Ovary (tissue), 9 donors: Measurements from ENCODE around the gene FLCN. TPM values are rescaled to one million over a fixed set of nuclear protein-coding genes. Genes with fewer than 3 reads are reported as not detected.

Experiments
- DNase-seq, 5 donors: peaks; one replicate each; pipeline ENCODE4 v3.0.0-alpha.2; 2019 to 2020
- H3K27ac ChIP-seq, 2 donors: fragments of 200-600 bp; one replicate each; pipeline versions ENCODE4 v1.5.1 to v1.8.0; 2019 to 2022
- H3K27me3 ChIP-seq: fragments of 200-600 bp; one replicate; pipeline ENCODE4 v1.8.0; 2022
- H3K36me3 ChIP-seq: fragments of 200-600 bp; sonication (generic); one replicate; pipeline ENCODE4 v1.5.1; 2019
- H3K4me1 ChIP-seq: one replicate; pipeline ENCODE4 v1.8.1; 2013; ENCODE audit warnings: mild to moderate bottlenecking, moderate library complexity; ENCODE audit not compliant: insufficient read depth
- H3K4me3 ChIP-seq: fragments of 200-600 bp; sonication (generic); one replicate; pipeline ENCODE4 v1.5.1; 2017
- H3K9me3 ChIP-seq, 2 donors: fragments of 200-600 bp in 1 of 2; sonication (generic) in 1 of 2; one replicate each; pipeline versions ENCODE4 v1.5.1 to v1.8.1; 2013 to 2019; ENCODE audit warnings: mild to moderate bottlenecking in 1 of 2, moderate library complexity in 1 of 2
- CTCF ChIP-seq, 3 donors: fragments of 450-650 bp in 2 of 3; fragments of 200-600 bp in 1 of 3; IDR thresholded peaks; one replicate each; pipeline versions ENCODE4 v1.5.1 to v1.8.0; 2016 to 2022; ENCODE audit warnings: antibody characterized with exemption in 3 of 3, mild to moderate bottlenecking in 1 of 3
- EP300 ChIP-seq: sonication (generic); formaldehyde crosslinking; IDR thresholded peaks from one replicate; pipeline ENCODE4 v1.6.1; 2017; ENCODE audit warnings: antibody characterized with exemption
- POLR2A ChIP-seq: fragments of 450-650 bp; IDR thresholded peaks from one replicate; pipeline ENCODE4 v1.6.1; 2017; ENCODE audit warnings: antibody characterized with exemption, mild to moderate bottlenecking, moderate library complexity
- WGBS, 3 donors: extraction: QIAGEN DNeasy Blood & Tissue Kit in 1 of 3; methylation state at CpG; one replicate each; pipeline versions ENCODE4 v1.1.5 to v1.1.7; 2013 to 2017; 5-methylcytosine and 5-hydroxymethylcytosine counted together
- intact Hi-C, 4 donors: fragments of 100-400 bp; cut with DNase I; formaldehyde crosslinking; loops; one replicate each; pipeline versions ENCODE4 v1.11.0 to v1.15.1; 2022 to 2023
- polyA plus RNA-seq, 2 donors: library from polyadenylated mRNA; stranded (reverse); fragments of 200-250 nt in 1 of 2; fragments of 350-450 nt in 1 of 2; fragmentation: Illumina TruSeq in 1 of 2; extraction: RNeasy Lipid Tissue Mini Kit (QIAGEN cat#74804) in 1 of 2; gene quantifications; one replicate each; pipeline ENCODE4 v1.2.3, GENCODE V29; 2013 to 2014
- total RNA-seq, 7 donors: library from RNA; depleted of rRNA in 2 of 7; stranded (reverse); fragments of >200 nt in 2 of 7; fragmentation: NEBNext Ultra II Directional in 3 of 7; extraction: Animal tissue kit (Norgen Biotek cat#: 25700) in 3 of 7; gene quantifications; one replicate each; pipeline versions ENCODE4 v1.1.0 to v1.2.4, GENCODE V29; 2016 to 2023
- donor health status: DM: no; HTN: no; CAD: no; lungs with moderate emphysema.
- donor health status: DM: no; HTN: no; CAD: no.
- donor health status: Bipolar disorder and iron deficiency.
- donor health status: DM: yes; HTN: yes; CAD: no.
- donor health status: DM: no; HTN: no; CAD: no.
- donor health status: DM: yes; HTN: yes; CAD: no.

FLCN gene
- total and polyA plus RNA-seq, 9 donors: 16.4 to 55.7 (median 42.7) TPM

- H3K4me1 ChIP-seq: peaks cover 2% of the 10 kb centered on the region
- H3K36me3 ChIP-seq: no peaks in the 10 kb centered on the region
- TF ChIP-seq POLR2A (no peak), CTCF (IDR thresholded peaks at IDR 0.05) (no peak), EP300 (no peak)
- no peak for DNase-seq
- WGBS, 3 donors: 69 to 86% (median 70%) methylated on average over 11 of the region's 11 CpGs
- intact Hi-C loops: loop anchor here in 2 of 4 donors (10.0 kb wide), 2 partner anchors 87 to 227 kb away; no protein-coding TSS in a partner anchor
- no peaks in the 10 kb centered on the region for H3K9me3 ChIP-seq
- no peak overlapping the region for H3K27ac ChIP-seq
- no peak overlapping the region for H3K4me3 ChIP-seq
- H3K27me3 ChIP-seq: no peaks in the 10 kb centered on the region
Measured at GRCh38 chr17:17232303-17232621, 4.7 kb downstream of the FLCN start.

GRCh38 chr17:17231621-17232302 is 5.2 kb downstream of the FLCN start:
- Histone ChIP-seq H3K36me3 (no peaks in the 10 kb centered on the region), H3K27ac (no peak overlapping the region), H3K4me1 (peaks cover 2% of the 10 kb centered on the region), H3K9me3 (no peaks in the 10 kb centered on the region), H3K27me3 (no peaks in the 10 kb centered on the region), H3K4me3 (no peak overlapping the region)
- intact Hi-C loops: loop anchor here in 2 of 4 donors (10.0 kb wide), 2 partner anchors 87 to 227 kb away; no protein-coding TSS in a partner anchor
- DNase-seq: no peak
- WGBS, 3 donors: 77 to 82% (median 81%) methylated on average over 16 of the region's 16 CpGs
- TF ChIP-seq CTCF (IDR thresholded peaks at IDR 0.05) (no peak), POLR2A (no peak), EP300 (no peak)

- TF ChIP-seq CTCF (IDR thresholded peaks at IDR 0.05) (no peak), EP300 (no peak), POLR2A (no peak)
- Histone ChIP-seq H3K9me3 (no peaks in the 10 kb centered on the region), H3K36me3 (no peaks in the 10 kb centered on the region), H3K4me1 (peaks cover 2% of the 10 kb centered on the region), H3K27ac (no peak overlapping the region), H3K4me3 (no peak overlapping the region), H3K27me3 (no peaks in the 10 kb centered on the region)
- 86 to 89% (median 87%) methylated on average over 26 of the region's 26 CpGs for WGBS, 3 donors
- no peak for DNase-seq
- intact Hi-C loops: loop anchor here in 2 of 4 donors (10.0 kb wide), 2 partner anchors 85 to 225 kb away; no protein-coding TSS in a partner anchor
Measured at GRCh38 chr17:17229416-17230384, 7.3 kb downstream of the FLCN start.

- WGBS, 3 donors: 89 to 93% (median 90%) methylated on average over 17 of the region's 17 CpGs
- Histone ChIP-seq H3K27me3 (no peaks in the 10 kb centered on the region), H3K4me1 (no peaks in the 10 kb centered on the region), H3K27ac (no peak overlapping the region), H3K4me3 (no peak overlapping the region), H3K9me3 (no peaks in the 10 kb centered on the region), H3K36me3 (no peaks in the 10 kb centered on the region)
- intact Hi-C loops: no loop called here
- TF ChIP-seq EP300 (no peak), POLR2A (no peak)
- DNase-seq: no peak
Measured at GRCh38 chr17:17228521-17229279, 8.3 kb downstream of the FLCN start.
